ENCODE measurements around the gene C2CD3.

C2CD3 gene

GRCh38 chr11:74044538-74044937, 126.3 kb downstream of the C2CD3 start:
- no peaks in the 10 kb centered on the region for H3K9me3 ChIP-seq (ENCODE audit: insufficient read depth, low read length)

GRCh38 chr11:74043450-74043849, 127.4 kb downstream of the C2CD3 start:
- no peak overlapping the region for H3K27ac ChIP-seq (ENCODE audit: low read length)
- H3K9ac ChIP-seq (ENCODE audit: low read length) = no peak overlapping the region
- H3K4me2 ChIP-seq (ENCODE audit: low read length) = no peak overlapping the region
- H3K79me2 ChIP-seq (ENCODE audit: low read length) = no peaks in the 10 kb centered on the region
- no peak overlapping the region for H2AFZ ChIP-seq (ENCODE audit: low read depth, low read length)
- H3K36me3 ChIP-seq (replicated peaks; ENCODE audit: low read depth, low read length) = peaks cover 19% of the 10 kb centered on the region
- no peak overlapping the region for H3K4me3 ChIP-seq (ENCODE audit: low read length)
- H3K9me3 ChIP-seq (ENCODE audit: insufficient read depth, low read length) = no peaks in the 10 kb centered on the region
- H3K27me3 ChIP-seq (ENCODE audit: low read depth, low read length) = no peaks in the 10 kb centered on the region
- H3K4me1 ChIP-seq (ENCODE audit: low read length) = no peaks in the 10 kb centered on the region
- TF ChIP-seq CTCF (IDR thresholded peaks at IDR 0.05; ENCODE audit: low read depth, low read length) (no peak), EZH2phosphoT487 (IDR thresholded peaks at IDR 0.05; ENCODE audit: low read depth) (no peak)
- no peaks in the 10 kb centered on the region for H4K20me1 ChIP-seq (ENCODE audit: insufficient read depth, low read length)

More at GRCh38 chr11:74044538-74044937, 126.3 kb downstream of the C2CD3 start:
- Histone ChIP-seq H3K4me3 (ENCODE audit: low read length) (no peak overlapping the region), H3K9ac (ENCODE audit: low read length) (no peak overlapping the region), H3K27ac (ENCODE audit: low read length) (no peak overlapping the region), H3K4me2 (ENCODE audit: low read length) (no peak overlapping the region), H3K36me3 (replicated peaks; ENCODE audit: low read depth, low read length) (peaks cover 17% of the 10 kb centered on the region), H3K4me1 (ENCODE audit: low read length) (no peaks in the 10 kb centered on the region), H3K79me2 (ENCODE audit: low read length) (no peaks in the 10 kb centered on the region), H3K27me3 (ENCODE audit: low read depth, low read length) (no peaks in the 10 kb centered on the region), H4K20me1 (ENCODE audit: insufficient read depth, low read length) (no peaks in the 10 kb centered on the region), H2AFZ (ENCODE audit: low read depth, low read length) (no peak overlapping the region)
- TF ChIP-seq CTCF (IDR thresholded peaks at IDR 0.05; ENCODE audit: low read depth, low read length) (no peak), EZH2phosphoT487 (IDR thresholded peaks at IDR 0.05; ENCODE audit: low read depth) (no peak)

GRCh38 chr11:74037309-74037708, 133.5 kb downstream of the C2CD3 start:
- Histone ChIP-seq H3K27ac (ENCODE audit: low read length) (no peak overlapping the region), H3K36me3 (replicated peaks; ENCODE audit: low read depth, low read length) (peaks cover 36% of the 10 kb centered on the region), H3K9ac (ENCODE audit: low read length) (no peak overlapping the region), H3K27me3 (ENCODE audit: low read depth, low read length) (no peaks in the 10 kb centered on the region), H3K9me3 (ENCODE audit: insufficient read depth, low read length) (no peaks in the 10 kb centered on the region), H3K4me2 (ENCODE audit: low read length) (no peak overlapping the region), H3K4me1 (ENCODE audit: low read length) (no peaks in the 10 kb centered on the region), H2AFZ (ENCODE audit: low read depth, low read length) (no peak overlapping the region), H3K4me3 (ENCODE audit: low read length) (no peak overlapping the region), H3K79me2 (ENCODE audit: low read length) (no peaks in the 10 kb centered on the region), H4K20me1 (ENCODE audit: insufficient read depth, low read length) (no peaks in the 10 kb centered on the region)
- TF ChIP-seq CTCF (IDR thresholded peaks at IDR 0.05; ENCODE audit: low read depth, low read length) (no peak), EZH2phosphoT487 (IDR thresholded peaks at IDR 0.05; ENCODE audit: low read depth) (no peak)

GRCh38 chr11:74035264-74035663, 135.5 kb downstream of the C2CD3 start:
- Histone ChIP-seq H3K9ac (ENCODE audit: low read length) (no peak overlapping the region), H3K4me3 (ENCODE audit: low read length) (no peak overlapping the region), H3K27ac (ENCODE audit: low read length) (no peak overlapping the region), H3K27me3 (ENCODE audit: low read depth, low read length) (no peaks in the 10 kb centered on the region), H4K20me1 (ENCODE audit: insufficient read depth, low read length) (no peaks in the 10 kb centered on the region), H3K9me3 (ENCODE audit: insufficient read depth, low read length) (no peaks in the 10 kb centered on the region), H3K36me3 (replicated peaks; ENCODE audit: low read depth, low read length) (peaks cover 33% of the 10 kb centered on the region), H3K4me1 (ENCODE audit: low read length) (no peaks in the 10 kb centered on the region), H3K79me2 (ENCODE audit: low read length) (no peaks in the 10 kb centered on the region), H2AFZ (ENCODE audit: low read depth, low read length) (no peak overlapping the region), H3K4me2 (ENCODE audit: low read length) (no peak overlapping the region)
- no peak for TF ChIP-seq CTCF (IDR thresholded peaks at IDR 0.05; ENCODE audit: low read depth, low read length)
- no peak for TF ChIP-seq EZH2phosphoT487 (IDR thresholded peaks at IDR 0.05; ENCODE audit: low read depth)
